GM21390 (cell line): Measurements from ENCODE around the gene POLK.
"Not testable (repeated sequence)": the region's sequence is repeated elsewhere in the genome, so short reads cannot be mapped to it uniquely, and the experiment has no call there.

Experiments
- ATAC-seq: cut with Tn5 transposase; IDR thresholded peaks from one replicate; pipeline ENCODE4 v1.9.1; 2021; ENCODE audit not compliant: unreplicated experiment

The POLK gene

GRCh38 chr5:75511435-75512382 lies at the start of gene POLK, which contains the start of gene CERT1:
Gene POLK, plus strand, starts transcription at chr5:75511891.
Gene CERT1, minus strand, starts transcription at chr5:75511629. Its CDS starts 422 bp downstream, at chr5:75511207.
- ATAC-seq, result peak; percentile 79

GRCh38 chr5:75463726-75464125 lies 48.0 kb upstream of the POLK start:
- ATAC-seq, result no peak

- ATAC-seq, result no peak
These were observed 46.2 kb upstream of the POLK start for GRCh38 chr5:75465480-75465879.

- no peak for ATAC-seq
These were observed 45.5 kb upstream of the POLK start for GRCh38 chr5:75466006-75466716.

- ATAC-seq, result no peak
These were observed 43.1 kb upstream of the POLK start for GRCh38 chr5:75468593-75468992.

- no peak for ATAC-seq
These were observed 42.7 kb upstream of the POLK start for GRCh38 chr5:75469017-75469416.

GRCh38 chr5:75471193-75471592 lies 40.5 kb upstream of the POLK start:
- ATAC-seq, result no peak

- no peak for ATAC-seq
These were observed 38.7 kb upstream of the POLK start for GRCh38 chr5:75472973-75473372.

GRCh38 chr5:75473463-75473862 lies 38.2 kb upstream of the POLK start:
- no peak for ATAC-seq

GRCh38 chr5:75475364-75475763 lies 36.3 kb upstream of the POLK start:
- no peak for ATAC-seq

GRCh38 chr5:75481024-75481423 lies 30.7 kb upstream of the POLK start:
- no peak for ATAC-seq

GRCh38 chr5:75482482-75482881 lies 29.2 kb upstream of the POLK start:
- ATAC-seq, result no peak

GRCh38 chr5:75484605-75485004 lies 27.1 kb upstream of the POLK start:
- no peak for ATAC-seq

GRCh38 chr5:75489847-75490246 lies 21.8 kb upstream of the POLK start:
- not testable (repeated sequence) for ATAC-seq

GRCh38 chr5:75491621-75492020 lies 20.1 kb upstream of the POLK start:
- no peak for ATAC-seq

GRCh38 chr5:75496026-75496425 lies 15.7 kb upstream of the POLK start:
- no peak for ATAC-seq

GRCh38 chr5:75498208-75498777 lies 13.4 kb upstream of the POLK start:
- ATAC-seq, result no peak

GRCh38 chr5:75498875-75499274 lies 12.8 kb upstream of the POLK start:
- ATAC-seq, result not testable (repeated sequence)

- ATAC-seq, result not testable (repeated sequence)
These were observed 6.6 kb upstream of the POLK start for GRCh38 chr5:75505112-75505511.

- no peak for ATAC-seq
These were observed 3.9 kb upstream of the POLK start for GRCh38 chr5:75507841-75508240.

- no peak for ATAC-seq
These were observed 2.1 kb upstream of the POLK start for GRCh38 chr5:75509546-75509945.

- no peak for ATAC-seq
These were observed 1.7 kb upstream of the POLK start for GRCh38 chr5:75509956-75510355.
